Measurements from ENCODE around the gene THSD8. TPM values are rescaled to one million over a fixed set of nuclear protein-coding genes. Genes with fewer than 3 reads are reported as not detected.

Gene THSD8
- polyA plus RNA-seq, 6 donors from 2014 or later = 2.0 to 6.6 (median 5.2) TPM; not detected in 1

DNA sequence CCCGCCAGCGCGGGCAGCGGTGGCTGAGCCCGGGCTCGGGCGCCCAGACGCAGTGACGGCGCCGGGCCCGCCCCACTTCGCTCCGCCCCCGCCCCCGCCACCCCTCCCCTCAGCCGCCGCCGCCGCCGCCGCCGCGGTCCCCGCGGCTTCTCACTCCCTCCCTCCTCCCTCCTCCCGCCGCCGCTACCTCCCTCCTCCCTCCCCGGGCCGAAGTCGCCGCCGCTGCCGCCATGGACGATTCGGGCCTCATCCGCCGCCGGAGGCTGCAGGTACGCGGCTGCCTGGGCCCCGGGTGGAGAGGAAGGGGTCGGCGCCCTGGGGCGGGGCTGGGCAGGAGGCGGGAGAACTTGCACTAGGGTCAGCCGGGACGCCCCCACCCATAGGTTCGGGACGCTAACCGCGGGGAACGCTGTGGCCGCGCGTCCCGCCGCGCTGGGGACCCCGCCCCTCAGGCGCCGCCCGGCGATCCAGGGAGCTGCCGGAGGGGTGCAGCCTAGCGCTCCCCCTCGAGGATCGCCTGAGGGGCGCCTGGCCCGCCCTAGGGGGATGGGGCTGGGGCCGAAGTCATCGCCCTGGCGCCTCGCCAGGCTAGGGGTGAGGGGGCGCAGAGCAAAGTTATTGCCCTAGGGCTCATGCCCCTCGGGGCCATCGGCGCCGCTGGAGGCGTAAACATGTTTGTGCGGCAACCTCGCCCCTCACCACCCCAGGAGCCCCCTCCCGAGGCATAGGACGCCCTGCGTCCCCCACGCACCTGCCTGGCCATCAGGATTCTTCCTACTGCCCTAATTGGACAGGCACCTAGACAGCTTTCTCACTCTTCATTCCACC, 32.1 kb downstream of the THSD8 start:
- Mint-ChIP-seq H3K27me3 (peaks cover 66 to 93% (median 68%) of the 10 kb centered on the region in 3 donors), H3K4me3 (peak overlapping the region; percentile 51 to 79 (median 68)), H3K36me3 (peaks cover 0 to 19% of the 10 kb centered on the region in 2 donors), H3K27ac (peak overlapping the region in 3 of 6 donors; percentile 52 to 88 (median 85)), H3K4me1 (peaks cover 23 to 51% (median 36%) of the 10 kb centered on the region in 3 donors), H3K9me3 (peaks cover 1 to 17% (median 6%) of the 10 kb centered on the region in 7 donors)
- ATAC-seq (ENCODE audit: low read depth in 2 of 2) = no peak
- no peak for DNase-seq

DNA sequence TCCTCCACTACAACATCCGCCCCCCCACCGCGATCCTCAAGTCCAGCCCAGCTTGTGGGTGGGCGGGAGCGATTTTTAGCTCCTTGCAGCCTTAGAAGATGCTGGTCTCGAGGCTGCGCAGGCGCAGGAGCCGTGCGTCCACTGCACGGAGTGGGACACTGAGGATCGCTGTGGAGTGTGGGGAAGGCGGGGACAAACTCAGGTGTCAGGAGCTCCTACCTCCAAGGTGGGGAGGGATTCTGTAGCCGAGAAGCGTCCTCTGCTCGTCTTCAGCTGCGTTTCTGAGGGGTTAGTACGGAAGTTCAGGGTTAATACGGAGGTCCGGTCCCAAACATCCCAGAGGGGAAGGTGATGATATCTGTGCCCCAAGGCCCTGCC, 32.7 kb downstream of the THSD8 start, which contains the start of gene RTBDN:
Gene RTBDN (minus strand): TSS at position 14 of the 378 bp plus-strand sequence. CDS start 4,600 bp downstream, outside the sequence.
- peak within 1 kb of the TSS in 5 of 6 donors; percentile 49 to 88 (median 73) for H3K27ac Mint-ChIP-seq
- DNase-seq (no peak), ATAC-seq (ENCODE audit: low read depth in 2 of 2) (no peak)
- peaks cover 1 to 17% (median 6%) of the 10 kb centered on the region in 7 donors for H3K9me3 Mint-ChIP-seq
- H3K36me3 Mint-ChIP-seq = peaks cover 0 to 19% of the 10 kb centered on the region in 2 donors
- peaks cover 67 to 93% (median 69%) of the 10 kb centered on the region in 3 donors for H3K27me3 Mint-ChIP-seq
- peak within 1 kb of the TSS; percentile 52 to 79 (median 70) for H3K4me3 Mint-ChIP-seq
- H3K4me1 Mint-ChIP-seq = peaks cover 29 to 57% (median 42%) of the 10 kb centered on the region in 3 donors

DNA sequence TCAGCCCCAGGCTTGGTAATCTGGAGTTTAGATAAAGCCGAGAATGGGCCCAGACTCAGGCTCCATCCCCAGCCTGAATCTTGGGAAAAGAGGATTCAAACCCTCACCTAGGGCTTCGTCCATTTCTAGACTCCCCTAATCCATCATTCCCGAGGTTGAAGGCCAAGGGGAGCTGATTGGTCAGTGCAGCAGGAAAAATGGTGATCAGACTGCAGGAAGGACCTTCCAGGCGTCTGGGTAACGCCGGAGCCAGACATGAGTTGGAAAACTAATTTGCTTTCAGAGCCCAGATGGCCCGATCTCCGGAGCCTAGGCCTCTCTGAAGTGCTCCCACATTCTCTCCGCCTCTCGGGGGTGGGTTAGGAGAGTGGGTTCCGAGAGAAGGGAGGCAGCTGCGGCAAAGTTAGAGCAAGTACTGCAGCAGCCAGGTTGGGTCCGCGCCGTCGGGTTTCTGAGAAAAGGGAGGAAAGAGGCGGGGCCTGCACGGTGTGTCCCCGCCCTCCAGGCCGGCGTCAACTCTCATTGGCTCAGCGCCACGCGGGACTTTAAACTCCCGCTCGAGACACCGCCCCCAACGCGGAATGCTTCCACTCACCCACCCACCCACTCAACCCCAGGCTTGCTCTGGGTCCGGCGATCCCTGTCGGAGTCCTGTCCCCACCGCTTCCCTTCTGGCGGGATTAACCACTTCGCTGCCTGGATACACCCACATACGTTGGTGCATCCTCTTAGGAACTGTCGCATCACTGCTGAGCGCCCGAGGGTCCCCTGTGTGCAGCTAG, 33.3 kb downstream of the THSD8 start:
- H3K4me1 Mint-ChIP-seq = peaks cover 29 to 61% (median 46%) of the 10 kb centered on the region in 3 donors
- H3K36me3 Mint-ChIP-seq = peaks cover 0 to 20% of the 10 kb centered on the region in 2 donors
- H3K4me3 Mint-ChIP-seq = peak overlapping the region in 6 of 8 donors; percentile 47 to 74 (median 68)
- H3K9me3 Mint-ChIP-seq = peaks cover 1 to 17% (median 6%) of the 10 kb centered on the region in 7 donors
- ATAC-seq (ENCODE audit: low read depth in 2 of 2) = peak in 1 of 2 donors; percentile 11
- peaks cover 67 to 93% (median 69%) of the 10 kb centered on the region in 3 donors for H3K27me3 Mint-ChIP-seq
- peak overlapping the region in 3 of 6 donors; percentile 52 to 73 (median 63) for H3K27ac Mint-ChIP-seq
- DNase-seq = no peak

DNA sequence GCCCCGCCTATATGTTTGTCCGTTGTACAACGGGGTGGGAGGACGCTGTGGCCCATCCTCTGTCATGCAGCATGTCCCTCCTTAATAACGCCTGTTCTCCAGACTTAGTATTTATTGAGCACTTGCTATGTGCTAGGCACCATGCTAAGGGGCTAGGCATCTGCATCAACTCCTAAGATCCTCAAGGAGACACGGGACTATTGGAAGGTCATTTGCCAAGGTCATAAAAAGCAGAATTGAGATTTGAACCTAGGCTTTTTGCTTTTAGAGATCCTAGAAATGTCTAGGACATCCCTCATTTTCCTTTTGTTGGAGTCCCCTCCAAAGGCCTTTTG, 34.6 kb downstream of the THSD8 start:
- peaks cover 0 to 30% of the 10 kb centered on the region in 2 donors for H3K36me3 Mint-ChIP-seq
- ATAC-seq (ENCODE audit: low read depth in 2 of 2) (no peak), DNase-seq (no peak)
- peak overlapping the region in 2 of 8 donors; percentile 61 to 67 for H3K4me3 Mint-ChIP-seq
- peaks cover 0 to 16% (median 7%) of the 10 kb centered on the region in 7 donors for H3K9me3 Mint-ChIP-seq
- H3K27me3 Mint-ChIP-seq = peaks cover 67 to 93% (median 69%) of the 10 kb centered on the region in 3 donors
- H3K27ac Mint-ChIP-seq = peak overlapping the region in 1 of 6 donors; percentile 82
- H3K4me1 Mint-ChIP-seq = peaks cover 39 to 74% (median 58%) of the 10 kb centered on the region in 3 donors

DNA sequence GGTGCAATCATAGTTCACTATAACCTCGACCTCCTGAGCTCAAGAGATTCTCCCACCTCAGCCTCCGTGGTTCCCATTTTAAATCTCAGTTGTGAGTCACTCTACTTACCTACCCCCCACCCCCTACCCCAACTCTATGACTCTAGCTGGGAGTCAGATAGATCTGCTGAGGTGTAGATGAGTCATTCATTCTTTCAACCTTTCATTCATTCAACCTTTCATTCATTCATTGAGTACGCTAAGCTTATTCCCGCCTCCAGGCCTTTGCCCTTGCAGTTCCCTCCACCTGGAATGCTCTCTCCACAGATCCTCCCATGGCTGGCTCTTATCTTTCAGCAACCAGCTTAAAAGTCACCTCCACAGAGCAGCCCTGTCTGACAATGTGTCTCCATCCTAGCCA, 35.4 kb downstream of the THSD8 start:
- ATAC-seq (ENCODE audit: low read depth in 2 of 2) = no peak
- DNase-seq = no peak
- H3K27me3 Mint-ChIP-seq = peaks cover 67 to 93% (median 69%) of the 10 kb centered on the region in 3 donors
- H3K9me3 Mint-ChIP-seq = peaks cover 0 to 11% (median 5%) of the 10 kb centered on the region in 7 donors
- H3K27ac Mint-ChIP-seq = peak overlapping the region in 1 of 6 donors; percentile 5
- H3K4me1 Mint-ChIP-seq = peaks cover 39 to 72% (median 55%) of the 10 kb centered on the region in 3 donors
- H3K4me3 Mint-ChIP-seq = peak overlapping the region in 4 of 8 donors; percentile 25 to 81 (median 58)
- peaks cover 0 to 28% of the 10 kb centered on the region in 2 donors for H3K36me3 Mint-ChIP-seq

DNA sequence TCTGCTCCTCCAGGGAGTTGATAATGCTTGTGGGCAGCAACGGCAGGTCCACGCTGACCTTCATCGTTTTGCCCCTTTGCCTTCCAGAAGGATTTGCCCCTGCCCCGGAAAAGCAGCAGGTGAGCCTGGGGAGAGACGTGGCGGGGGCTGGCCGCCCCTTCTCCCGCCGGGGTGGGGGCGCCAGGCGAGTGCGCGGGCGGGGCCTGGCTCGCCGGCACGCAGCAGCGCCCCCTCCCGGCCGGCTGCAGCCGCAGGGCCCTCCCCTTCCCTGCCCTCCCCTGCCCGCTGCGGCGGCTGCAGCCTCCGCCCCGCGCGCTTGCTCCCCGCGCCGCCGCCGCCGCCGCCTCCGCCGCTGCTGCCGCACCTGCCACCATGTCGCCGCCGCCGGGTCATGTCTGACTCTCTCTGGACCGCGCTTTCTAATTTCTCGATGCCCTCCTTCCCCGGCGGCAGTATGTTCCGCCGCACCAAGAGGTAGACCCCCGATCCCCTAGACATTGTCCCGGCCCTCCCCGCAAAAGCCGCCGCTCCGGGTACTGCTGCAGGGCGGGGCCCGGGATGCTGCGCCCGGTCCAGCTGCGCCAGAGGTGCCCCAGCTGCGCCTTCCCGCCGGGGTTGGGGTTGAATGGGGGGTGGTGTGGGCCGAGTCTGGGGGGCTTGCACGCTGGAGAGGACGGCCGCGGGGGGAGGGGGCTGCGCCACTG, 36.5 kb downstream of the THSD8 start, which contains the start of gene MAST1:
Gene MAST1 (plus strand): TSS at position 334 of the 704 bp plus-strand sequence. CDS start 58 bp downstream, at position 392.
- ATAC-seq (ENCODE audit: low read depth in 2 of 2) (peak; percentile 74 to 76), DNase-seq (peak; percentile 42)
- H3K27ac Mint-ChIP-seq = peak within 1 kb of the TSS in 3 of 6 donors; percentile 5 to 81 (median 58)
- H3K9me3 Mint-ChIP-seq = peaks cover 0 to 8% (median 3%) of the 10 kb centered on the region in 7 donors
- peak within 1 kb of the TSS; percentile 58 to 89 (median 74) for H3K4me3 Mint-ChIP-seq
- peaks cover 65 to 93% (median 72%) of the 10 kb centered on the region in 3 donors for H3K27me3 Mint-ChIP-seq
- peaks cover 31 to 61% (median 45%) of the 10 kb centered on the region in 3 donors for H3K4me1 Mint-ChIP-seq
- peaks cover 0 to 22% of the 10 kb centered on the region in 2 donors for H3K36me3 Mint-ChIP-seq

DNA sequence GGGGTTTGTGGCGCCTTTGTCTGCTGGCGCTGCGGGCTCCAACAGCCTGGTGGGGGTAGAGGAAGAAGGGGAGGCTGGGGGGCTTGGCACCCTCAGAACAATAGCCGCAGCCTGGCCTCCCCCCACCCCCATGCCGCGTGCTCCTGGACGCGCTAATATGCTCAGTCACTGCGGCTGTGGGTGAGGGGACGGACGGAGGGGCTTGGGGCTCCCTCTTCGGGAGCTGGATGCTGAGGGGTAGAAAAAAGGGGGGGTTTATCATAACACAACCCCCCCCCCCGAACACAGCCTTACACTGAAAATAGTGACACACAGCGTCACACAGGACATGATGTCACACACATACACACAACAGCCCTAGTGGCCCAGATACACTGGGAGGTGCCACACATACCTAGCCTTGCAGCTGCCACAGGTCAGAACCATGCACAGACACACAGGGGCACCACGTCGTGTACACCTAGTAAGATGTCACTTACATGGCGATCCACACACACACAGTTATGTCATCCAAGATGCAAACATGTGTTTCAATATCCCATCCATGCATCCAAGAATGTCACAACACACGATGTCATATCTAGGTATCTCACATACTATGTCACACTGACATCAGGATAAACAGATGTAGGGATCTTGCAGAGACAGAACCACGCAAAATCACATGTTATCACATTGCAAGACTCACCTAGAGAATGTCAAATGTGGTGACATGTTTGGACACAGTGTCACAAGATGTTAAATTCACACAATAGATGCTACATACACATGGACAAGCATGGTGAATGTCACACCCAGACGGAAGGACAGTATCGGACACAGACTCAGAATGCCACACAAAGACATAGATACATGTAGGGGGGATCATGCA, 37.3 kb downstream of the THSD8 start:
- peak in 1 of 2 donors; percentile 31 for ATAC-seq (ENCODE audit: low read depth in 2 of 2)
- peaks cover 71 to 98% (median 80%) of the 10 kb centered on the region in 3 donors for H3K27me3 Mint-ChIP-seq
- peak overlapping the region; percentile 58 to 89 (median 74) for H3K4me3 Mint-ChIP-seq
- peaks cover 0 to 22% of the 10 kb centered on the region in 2 donors for H3K36me3 Mint-ChIP-seq
- H3K27ac Mint-ChIP-seq = peak overlapping the region in 1 of 6 donors; percentile 58
- H3K9me3 Mint-ChIP-seq = peaks cover 0 to 8% (median 3%) of the 10 kb centered on the region in 7 donors
- H3K4me1 Mint-ChIP-seq = peaks cover 30 to 58% (median 44%) of the 10 kb centered on the region in 3 donors
- DNase-seq = no peak

DNA sequence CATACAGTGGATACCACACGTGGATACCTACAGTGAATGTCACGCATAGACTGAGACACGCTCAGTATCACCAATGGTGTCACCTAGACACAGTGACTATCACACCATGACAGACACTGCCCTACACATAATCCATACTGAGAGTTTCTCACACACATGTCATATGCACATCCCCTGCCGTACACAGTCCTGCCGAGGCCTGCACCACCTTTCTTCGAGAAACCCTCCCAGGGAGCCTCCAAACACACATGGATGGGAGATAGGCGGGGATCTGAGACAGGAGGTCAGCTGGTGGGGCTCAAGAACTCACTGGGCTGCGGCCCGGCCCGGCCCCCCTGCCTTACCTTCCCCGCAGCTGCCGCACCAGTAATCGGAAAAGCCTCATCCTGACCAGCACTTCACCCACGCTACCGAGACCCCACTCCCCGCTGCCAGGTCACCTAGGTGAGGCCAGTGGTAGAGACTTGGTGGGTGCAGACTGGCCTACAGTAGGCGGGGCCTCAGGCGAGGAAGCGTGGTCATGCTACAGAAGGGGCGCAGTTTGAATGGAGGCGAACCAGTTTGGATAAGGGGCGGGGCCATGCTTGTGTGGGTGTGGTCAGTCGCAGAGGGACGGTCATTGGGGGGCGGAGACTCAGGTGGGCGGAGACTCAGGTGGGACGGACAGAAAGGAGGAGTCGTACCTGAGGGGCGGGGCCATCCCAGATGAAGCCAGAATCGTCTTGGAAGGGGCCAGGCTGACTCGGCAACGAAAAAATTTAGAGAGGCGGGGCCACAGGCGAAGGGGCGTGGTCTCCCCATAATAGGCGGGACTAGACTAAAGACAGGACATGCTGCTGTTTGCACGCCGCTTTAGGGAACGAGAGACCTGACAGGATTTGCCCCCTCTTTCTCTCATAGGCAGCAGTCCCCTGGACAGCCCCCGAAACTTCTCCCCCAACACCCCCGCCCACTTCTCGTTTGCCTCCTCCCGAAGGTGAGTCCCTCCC, 38.5 kb downstream of the THSD8 start:
- H3K27ac Mint-ChIP-seq = peak overlapping the region in 1 of 6 donors; percentile 40
- peak overlapping the region in 4 of 8 donors; percentile 16 to 69 (median 34) for H3K4me3 Mint-ChIP-seq
- ATAC-seq (ENCODE audit: low read depth in 2 of 2) (peak; percentile 13), DNase-seq (no peak)
- peaks cover 0 to 18% of the 10 kb centered on the region in 2 donors for H3K36me3 Mint-ChIP-seq
- peaks cover 0 to 8% (median 2%) of the 10 kb centered on the region in 7 donors for H3K9me3 Mint-ChIP-seq
- H3K27me3 Mint-ChIP-seq = peaks cover 74 to 96% (median 81%) of the 10 kb centered on the region in 3 donors
- peaks cover 26 to 48% (median 39%) of the 10 kb centered on the region in 3 donors for H3K4me1 Mint-ChIP-seq

DNA sequence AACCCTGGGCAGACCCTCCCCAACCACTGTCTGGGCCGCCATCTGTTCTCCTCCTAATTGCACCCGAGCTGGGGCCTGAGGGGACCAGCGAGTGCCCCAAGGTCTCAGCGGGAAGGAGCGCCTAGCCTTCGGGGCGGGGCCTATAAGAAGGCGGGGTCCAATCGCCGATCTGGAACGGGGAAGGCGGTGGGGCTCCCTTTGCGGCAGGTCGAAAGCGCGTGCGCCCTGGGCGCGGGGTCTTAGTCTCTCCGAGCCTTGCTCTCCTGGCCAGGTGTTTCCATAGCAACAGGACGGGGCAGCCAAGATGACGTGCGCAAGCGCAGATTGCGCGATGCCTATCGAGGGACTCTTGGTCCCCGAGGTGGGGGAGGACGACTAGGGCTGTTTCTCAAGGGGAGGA, 39.2 kb downstream of the THSD8 start:
- Mint-ChIP-seq H3K36me3 (peaks cover 0 to 18% of the 10 kb centered on the region in 2 donors), H3K27me3 (peaks cover 74 to 93% (median 83%) of the 10 kb centered on the region in 3 donors), H3K4me3 (peak overlapping the region; percentile 6 to 69 (median 34)), H3K27ac (peak overlapping the region in 2 of 6 donors; percentile 16 to 68), H3K4me1 (peaks cover 26 to 43% (median 38%) of the 10 kb centered on the region in 3 donors), H3K9me3 (peaks cover 0 to 8% (median 2%) of the 10 kb centered on the region in 7 donors)
- ATAC-seq (ENCODE audit: low read depth in 2 of 2) (peak in 1 of 2 donors; percentile 17), DNase-seq (no peak)

DNA sequence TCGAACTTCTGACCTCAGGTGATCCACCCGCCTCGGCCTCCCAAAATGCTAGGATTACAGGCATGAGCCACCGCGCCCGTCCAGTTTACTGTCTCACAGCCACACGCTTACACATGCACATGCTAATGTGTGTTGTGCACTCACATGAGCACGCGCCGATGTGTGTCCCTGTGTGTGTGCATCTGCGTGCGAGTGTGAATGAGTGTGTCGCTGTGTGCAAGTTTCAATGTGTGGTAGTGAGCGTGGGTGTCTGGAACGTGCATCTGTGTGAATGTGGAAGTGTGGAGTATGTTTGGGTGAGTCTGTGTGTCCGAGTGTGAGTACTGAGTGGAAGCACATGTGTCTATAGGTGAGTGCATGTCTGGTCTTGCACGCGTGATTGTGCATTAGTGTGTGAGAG, 40.6 kb downstream of the THSD8 start:
- peaks cover 26 to 41% (median 38%) of the 10 kb centered on the region in 3 donors for H3K4me1 Mint-ChIP-seq
- peaks cover 0 to 8% (median 2%) of the 10 kb centered on the region in 7 donors for H3K9me3 Mint-ChIP-seq
- peaks cover 60 to 92% (median 75%) of the 10 kb centered on the region in 3 donors for H3K27me3 Mint-ChIP-seq
- H3K4me3 Mint-ChIP-seq = no peak overlapping the region
- no peak overlapping the region for H3K27ac Mint-ChIP-seq
- DNase-seq (no peak), ATAC-seq (ENCODE audit: low read depth in 2 of 2) (no peak)
- peaks cover 0 to 18% of the 10 kb centered on the region in 2 donors for H3K36me3 Mint-ChIP-seq
